H1 (cell line): ENCODE measurements around the gene ENTPD6. TPM values are rescaled to one million over a fixed set of nuclear protein-coding genes. Genes with fewer than 3 reads are reported as not detected.

Source experiments
- CTCF ChIA-PET: fragments of 300-600 bp; sonication (Branson Sonifier 250); formaldehyde crosslinking; loops from one replicate; lab custom pipeline; 2021; ENCODE audit not compliant: partially characterized antibody; lab: Charles Lee
- POLR2A ChIA-PET: fragments of 300-600 bp; sonication (Branson Sonifier 250); formaldehyde crosslinking; loops from one replicate; lab custom pipeline; 2021; ENCODE audit warnings: inconsistent platforms; ENCODE audit not compliant: partially characterized antibody; lab: Charles Lee
- DNase-seq, 2 experiments: peaks; one replicate each; pipeline versions ENCODE4 v3.0.0 to v3.0.0-alpha.2; 2010 to 2022; ENCODE audit warnings: low spot score in 2 of 2, low read depth in 1 of 2, mixed read lengths in 1 of 2
- FAIRE-seq: peaks from 2 replicates; lab custom pipeline; 2011; peaks lifted over from hg19 to GRCh38; lab: Jason Lieb, UNC
- H2AFZ ChIP-seq: 2 replicates; pipeline ENCODE4 v1.8.1; 2012; ENCODE audit warnings: low read length, inconsistent platforms
- H2AK5ac ChIP-seq: 2 replicates; pipeline ENCODE4 v1.6.1; 2013; ENCODE audit warnings: low read depth, low read length
- H2BK120ac ChIP-seq: replicated peaks from 2 replicates; pipeline ENCODE3; 2013; ENCODE audit warnings: low read depth, low read length, inconsistent platforms
- H2BK12ac ChIP-seq: 2 replicates; pipeline ENCODE4 v1.6.1; 2013; ENCODE audit warnings: low read depth, low read length
- H2BK15ac ChIP-seq: 2 replicates; pipeline ENCODE4 v1.6.1; 2013; ENCODE audit warnings: low read length
- H2BK20ac ChIP-seq: 2 replicates; pipeline ENCODE4 v1.6.1; 2013; ENCODE audit warnings: low read length
- H2BK5ac ChIP-seq: 2 replicates; pipeline ENCODE4 v1.6.1; 2013; ENCODE audit warnings: low read depth, low read length
- H3K14ac ChIP-seq: 2 replicates; pipeline ENCODE4 v1.6.1; 2013; ENCODE audit warnings: inconsistent platforms; ENCODE audit not compliant: insufficient read length
- H3K18ac ChIP-seq: 2 replicates; pipeline ENCODE4 v1.6.1; 2013; ENCODE audit warnings: low read length; ENCODE audit errors: extremely low read depth
- H3K23ac ChIP-seq: 2 replicates; pipeline ENCODE4 v1.6.1; 2013; ENCODE audit warnings: inconsistent platforms; ENCODE audit not compliant: insufficient read length
- H3K23me2 ChIP-seq: 2 replicates; pipeline ENCODE4 v1.6.1; 2013; ENCODE audit warnings: low read depth, low read length
- H3K27ac ChIP-seq: 2 replicates; pipeline ENCODE4 v1.6.1; 2011; ENCODE audit warnings: low read depth, low read length, inconsistent platforms
- H3K27me3 ChIP-seq, 4 experiments: replicated peaks in 1 of 4; 1 replicate in 1 of 4; 2 replicates in 3 of 4; pipeline versions ENCODE4 v1.6.1 to v1.8.1; 2011 to 2013; ENCODE audit warnings: low read length in 3 of 4, mild to moderate bottlenecking in 3 of 4, inconsistent platforms in 2 of 4, mixed read lengths in 2 of 4, moderate library complexity in 1 of 4; ENCODE audit not compliant: control insufficient read depth in 3 of 4, insufficient read depth in 3 of 4; ENCODE audit errors: extremely low read depth in 1 of 4
- H3K36me3 ChIP-seq, 4 experiments: 2 replicates each; pipeline versions ENCODE4 v1.6.1 to v1.8.1; 2011 to 2013; ENCODE audit warnings: mild to moderate bottlenecking in 4 of 4, low read length in 3 of 4, moderate library complexity in 2 of 4, control low read depth in 1 of 4, inconsistent platforms in 1 of 4; ENCODE audit not compliant: insufficient read depth in 4 of 4, control insufficient read depth in 2 of 4
- H3K4ac ChIP-seq: replicated peaks from 2 replicates; pipeline ENCODE3; 2013; ENCODE audit warnings: low read length, low read depth, mixed read lengths, inconsistent platforms; ENCODE audit not compliant: insufficient read length
- H3K4me1 ChIP-seq, 4 experiments: replicated peaks in 1 of 4; 1 replicate in 1 of 4; 2 replicates in 3 of 4; pipeline versions ENCODE4 v1.6.1 to v1.8.1; 2011 to 2013; ENCODE audit warnings: low read length in 3 of 4, inconsistent platforms in 2 of 4, mixed read lengths in 1 of 4; ENCODE audit not compliant: insufficient read depth in 4 of 4, control insufficient read depth in 3 of 4
- H3K4me2 ChIP-seq, 2 experiments: 2 replicates each; pipeline versions ENCODE4 v1.6.1 to v1.8.1; 2011 to 2013; ENCODE audit warnings: low read depth in 2 of 2, low read length in 2 of 2, control low read depth in 1 of 2, inconsistent platforms in 1 of 2, mild to moderate bottlenecking in 1 of 2; ENCODE audit not compliant: insufficient read depth in 1 of 2
- H3K4me3 ChIP-seq, 4 experiments: fragments of 200-600, 300-600 bp in 1 of 4; sonication (generic), shearing (Covaris generic), sonication (Bioruptor Twin) in 1 of 4; 2 replicates each; pipeline versions ENCODE4 v1.5.1 to v1.8.1; 2011 to 2016; ENCODE audit warnings: low read length in 4 of 4, low read depth in 3 of 4, control low read depth in 2 of 4, inconsistent platforms in 2 of 4, mild to moderate bottlenecking in 2 of 4, mixed read lengths in 1 of 4, moderate library complexity in 1 of 4; ENCODE audit not compliant: insufficient read depth in 2 of 4; ENCODE audit errors: extremely low read depth in 1 of 4
- H3K56ac ChIP-seq: replicated peaks from 2 replicates; pipeline ENCODE3; 2013; ENCODE audit warnings: low read depth, mild to moderate bottlenecking, mixed read lengths, low read length, inconsistent platforms; ENCODE audit not compliant: insufficient read length
- H3K79me1 ChIP-seq: 2 replicates; pipeline ENCODE4 v1.6.1; 2013; ENCODE audit warnings: low read depth, low read length, control low read depth
- H3K79me2 ChIP-seq, 2 experiments: 2 replicates each; pipeline versions ENCODE4 v1.6.1 to v1.8.1; 2012 to 2013; ENCODE audit warnings: low read length in 2 of 2, mild to moderate bottlenecking in 2 of 2, inconsistent platforms in 1 of 2; ENCODE audit not compliant: insufficient read depth in 2 of 2, control insufficient read depth in 1 of 2
- H3K9ac ChIP-seq, 4 experiments: replicated peaks in 1 of 4; 1 replicate in 1 of 4; 2 replicates in 3 of 4; pipeline versions ENCODE4 v1.6.1 to v1.8.1; 2011 to 2013; ENCODE audit warnings: low read depth in 3 of 4, low read length in 3 of 4, control low read depth in 2 of 4, mild to moderate bottlenecking in 2 of 4, moderate library complexity in 2 of 4, inconsistent platforms in 1 of 4; ENCODE audit errors: extremely low read depth in 1 of 4
- H3K9me3 ChIP-seq, 2 experiments: 2 replicates each; pipeline versions ENCODE4 v1.6.1 to v1.8.1; 2012 to 2013; ENCODE audit warnings: mild to moderate bottlenecking in 2 of 2, moderate library complexity in 2 of 2, control low read depth in 1 of 2, inconsistent platforms in 1 of 2, low read depth in 1 of 2, low read length in 1 of 2, mixed read lengths in 1 of 2; ENCODE audit not compliant: insufficient read depth in 2 of 2
- H4K20me1 ChIP-seq, 2 experiments: replicated peaks in 1 of 2; 2 replicates each; pipeline versions ENCODE3 to v1.8.1; 2011 to 2013; ENCODE audit warnings: inconsistent platforms in 2 of 2, low read length in 2 of 2, mild to moderate bottlenecking in 1 of 2; ENCODE audit not compliant: insufficient read depth in 2 of 2, control insufficient read depth in 1 of 2
- H4K5ac ChIP-seq: 2 replicates; pipeline ENCODE4 v1.6.1; 2013; ENCODE audit warnings: low read length, low read depth, mixed read lengths, inconsistent platforms; ENCODE audit not compliant: insufficient read length
- H4K8ac ChIP-seq: 2 replicates; pipeline ENCODE4 v1.8.0; 2013; ENCODE audit warnings: mild to moderate bottlenecking, moderate library complexity, low read length, inconsistent platforms; ENCODE audit not compliant: insufficient read depth; ENCODE audit errors: extremely low read depth
- H4K91ac ChIP-seq: replicated peaks from 2 replicates; pipeline ENCODE3; 2013; ENCODE audit warnings: low read length, mixed read lengths, inconsistent platforms; ENCODE audit not compliant: insufficient read length
- CHD1 ChIP-seq: IDR thresholded peaks from 2 replicates; pipeline ENCODE4 v1.6.1; 2012; ENCODE audit warnings: low read depth, low read length, improper control_type of control experiment
- CTBP2 ChIP-seq: IDR thresholded peaks from 2 replicates; pipeline ENCODE4 v1.7.0; 2011; ENCODE audit warnings: borderline replicate concordance, mild to moderate bottlenecking, moderate library complexity, mixed read lengths, low read length; ENCODE audit not compliant: insufficient read depth, insufficient read length
- EGR1 ChIP-seq: IDR thresholded peaks from 2 replicates; pipeline ENCODE4 v1.6.1; 2011; ENCODE audit warnings: low read depth, low read length, borderline replicate concordance
- RFX5 ChIP-seq: IDR thresholded peaks from 2 replicates; pipeline ENCODE4 v1.6.1; 2011; ENCODE audit warnings: low read depth, low read length, improper control_type of control experiment, borderline replicate concordance
- SIRT6 ChIP-seq: IDR thresholded peaks from one replicate; pipeline ENCODE4 v1.7.1; 2012; ENCODE audit warnings: low read length, inconsistent platforms
- SP1 ChIP-seq: IDR thresholded peaks from 2 replicates; pipeline ENCODE4 v1.6.1; 2011; ENCODE audit warnings: low read depth, low read length
- TEAD4 ChIP-seq: IDR thresholded peaks from 2 replicates; pipeline ENCODE4 v1.6.1; 2012; ENCODE audit warnings: low read depth, low read length, inconsistent platforms, mixed read lengths
- WGBS, 2 experiments: shearing (Covaris generic) in 1 of 2; methylation state at CpG; one replicate each; pipeline versions ENCODE4 v1.1.6 to v1.1.7; 2013 to 2015; ENCODE audit warnings: low lambda C conversion rate in 2 of 2, mixed read lengths in 2 of 2, inconsistent platforms in 1 of 2, low coverage in 1 of 2, missing lambda C conversion rate in 1 of 2; ENCODE audit not compliant: insufficient replicate concordance in 2 of 2, insufficient coverage in 1 of 2, insufficient read length in 1 of 2; ENCODE audit errors: extremely low coverage in 1 of 2, missing lambda C conversion rate in 1 of 2; 5-methylcytosine and 5-hydroxymethylcytosine counted together
- polyA plus RNA-seq, 7 experiments: library from polyadenylated mRNA; depleted of rRNA in 3 of 7; stranded (reverse) in 5 of 7; unstranded in 2 of 7; fragments of >200 nt in 5 of 7; fragments of 200-250 nt in 2 of 7; gene quantifications; 1 replicate in 5 of 7; 2 replicates in 1 of 7; 4 replicates in 1 of 7; pipeline versions ENCODE4 v1.2.1 to v1.2.3, GENCODE V29; 2011 to 2013; ENCODE audit warnings: missing spikeins in 2 of 7, mixed read lengths in 2 of 7
- total RNA-seq: library from RNA; stranded (reverse); fragmentation: NEBNext Ultra II Directional; extraction: Animal tissue kit (Norgen Biotek cat#: 25700); gene quantifications from 2 replicates; pipeline ENCODE4 v1.2.1, GENCODE V29; 2021

The ENTPD6 gene
- total and polyA plus RNA-seq, 2 of the 8 experiments (the other 6 are each of a cell fraction or from before 2014, with no cell fraction given) = 47.8 to 57.3 TPM

DNA sequence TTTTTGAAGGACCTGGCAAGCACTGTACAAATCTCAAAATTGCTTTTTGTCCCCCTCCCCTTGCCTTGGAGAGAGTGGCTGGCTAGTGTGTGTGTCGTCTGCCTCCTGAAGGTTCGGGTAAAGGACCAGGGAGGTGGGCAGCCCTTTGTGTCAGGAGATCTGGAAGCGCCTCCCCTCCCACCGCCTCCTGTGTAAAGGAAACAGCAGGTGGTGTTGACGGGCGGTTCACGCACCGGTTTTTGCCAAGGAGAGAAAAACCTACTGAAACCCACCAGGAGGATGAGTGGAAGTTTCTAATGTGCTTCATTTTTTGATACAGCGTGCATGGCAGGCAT, 1.2 kb downstream of the ENTPD6 start:
- Histone ChIP-seq H4K20me1 (peaks cover 2 to 10% of the 10 kb centered on the region in 2 experiments), H3K56ac (no peak overlapping the region), H2BK5ac (0 out of 2 replicates have a peak overlapping the region, but pooled peaks have one; percentile 7), H4K91ac (no peak overlapping the region), H2BK12ac (no peak overlapping the region), H3K18ac (no peak overlapping the region), H3K23ac (no peak overlapping the region), H2AFZ (no peak overlapping the region), H3K4me3 (peak overlapping the region; percentile 73 to 94 (median 80))
- DNase-seq = no peak
- ChIA-PET POLR2A (interaction anchor here (0.7 to 1.1 kb wide), 3 partner anchors 30 to 132 kb away, joined by 3 to 4 read pairs (median 3); no protein-coding TSS in a partner anchor), CTCF (no interaction called here)
- no peak for TF ChIP-seq RFX5
- TF ChIP-seq CTBP2 = no peak
- no peak for TF ChIP-seq EGR1
- no peak for TF ChIP-seq TEAD4
- no peak for TF ChIP-seq SP1
- TF ChIP-seq SIRT6 = no peak
- no peak for TF ChIP-seq CHD1
- TF ChIP-seq, all 59 proteins: peak for 0
- peaks cover 0 to 6% (median under 1%) of the 10 kb centered on the region in 4 experiments; a peak in 3 of 7 replicates for H3K27me3 ChIP-seq
- peaks cover 6% of the 10 kb centered on the region for H3K79me1 ChIP-seq
- H3K23me2 ChIP-seq = peaks cover 12% of the 10 kb centered on the region; the same call in 1 of the 2 replicates
- H3K36me3 ChIP-seq = no peaks in the 10 kb centered on the region
- no peak overlapping the region for H2BK120ac ChIP-seq
- H3K9ac ChIP-seq = no peak overlapping the region
- no peak for FAIRE-seq
- H4K5ac ChIP-seq = no peak overlapping the region
- no peaks in the 10 kb centered on the region; a peak in 1 of 4 replicates for H3K79me2 ChIP-seq
- no peak overlapping the region for H2BK15ac ChIP-seq
- H3K4ac ChIP-seq = no peak overlapping the region
- H3K4me1 ChIP-seq = peaks cover 4 to 12% (median 10%) of the 10 kb centered on the region in 4 experiments
- H4K8ac ChIP-seq = peak overlapping the region; percentile 74; the same call in 1 of the 2 replicates
- H3K4me2 ChIP-seq = peak overlapping the region; percentile 99 to 100
- 15% methylated on average over 9 of the region's 9 CpGs; no CpG with 5 or more reads in 1 of the 2 experiments for WGBS, 2 experiments
- no peak overlapping the region for H2BK20ac ChIP-seq
- H2AK5ac ChIP-seq = no peak overlapping the region
- no peaks in the 10 kb centered on the region for H3K9me3 ChIP-seq
- H3K14ac ChIP-seq = no peak overlapping the region
- H3K27ac ChIP-seq = no peak overlapping the region
